ENCODE measurements around the gene PTPRT.

Gene PTPRT

DNA sequence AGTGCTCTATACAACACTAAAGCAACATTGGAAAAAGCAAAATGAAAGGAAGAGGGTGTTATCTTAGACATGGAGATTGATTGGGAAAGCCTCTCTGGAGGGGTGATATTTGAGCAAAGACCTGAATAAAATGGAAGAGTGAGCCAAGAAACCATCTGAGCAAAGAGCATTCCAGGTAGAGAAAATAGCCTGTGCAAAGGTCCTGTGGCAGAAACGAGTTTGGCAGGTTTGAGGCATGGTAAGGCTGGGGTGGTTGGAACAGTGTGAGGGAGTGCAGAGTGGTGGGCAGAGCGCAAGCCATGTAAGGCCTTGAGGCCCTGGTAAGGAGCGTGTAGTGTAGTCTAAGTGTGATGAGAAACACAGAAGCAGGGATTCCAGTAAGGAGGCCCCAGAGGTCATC, 40.0 kb upstream of the PTPRT start:
- Histone ChIP-seq H3K4me3 (ENCODE audit: low read length) (no peak overlapping the region), H3K79me2 (ENCODE audit: low read length) (no peaks in the 10 kb centered on the region), H3K36me3 (replicated peaks; ENCODE audit: insufficient read depth, low read length) (no peaks in the 10 kb centered on the region), H3K9me2 (replicated peaks; ENCODE audit: insufficient read depth, low read length) (no peaks in the 10 kb centered on the region), H3F3A (ENCODE audit: insufficient read depth, low read length) (no peaks in the 10 kb centered on the region), H3K27ac (ENCODE audit: low read length) (no peak overlapping the region), H3K27me3 (replicated peaks; ENCODE audit: insufficient read depth, low read length) (no peaks in the 10 kb centered on the region), H3K4me2 (ENCODE audit: low read depth, low read length) (no peak overlapping the region), H3K4me1 (ENCODE audit: low read length) (no peaks in the 10 kb centered on the region), H4K20me1 (ENCODE audit: insufficient read depth, low read length) (no peaks in the 10 kb centered on the region), H2AFZ (ENCODE audit: low read length) (no peak overlapping the region), H3K9me3 (replicated peaks; ENCODE audit: insufficient read depth, low read length) (no peaks in the 10 kb centered on the region), H3K9ac (ENCODE audit: low read length) (no peak overlapping the region)
- DNase-seq: no peak
- TF ChIP-seq EZH2phosphoT487 (IDR thresholded peaks at IDR 0.05; ENCODE audit: low read length): no peak
- TF ChIP-seq, protein P1, sequence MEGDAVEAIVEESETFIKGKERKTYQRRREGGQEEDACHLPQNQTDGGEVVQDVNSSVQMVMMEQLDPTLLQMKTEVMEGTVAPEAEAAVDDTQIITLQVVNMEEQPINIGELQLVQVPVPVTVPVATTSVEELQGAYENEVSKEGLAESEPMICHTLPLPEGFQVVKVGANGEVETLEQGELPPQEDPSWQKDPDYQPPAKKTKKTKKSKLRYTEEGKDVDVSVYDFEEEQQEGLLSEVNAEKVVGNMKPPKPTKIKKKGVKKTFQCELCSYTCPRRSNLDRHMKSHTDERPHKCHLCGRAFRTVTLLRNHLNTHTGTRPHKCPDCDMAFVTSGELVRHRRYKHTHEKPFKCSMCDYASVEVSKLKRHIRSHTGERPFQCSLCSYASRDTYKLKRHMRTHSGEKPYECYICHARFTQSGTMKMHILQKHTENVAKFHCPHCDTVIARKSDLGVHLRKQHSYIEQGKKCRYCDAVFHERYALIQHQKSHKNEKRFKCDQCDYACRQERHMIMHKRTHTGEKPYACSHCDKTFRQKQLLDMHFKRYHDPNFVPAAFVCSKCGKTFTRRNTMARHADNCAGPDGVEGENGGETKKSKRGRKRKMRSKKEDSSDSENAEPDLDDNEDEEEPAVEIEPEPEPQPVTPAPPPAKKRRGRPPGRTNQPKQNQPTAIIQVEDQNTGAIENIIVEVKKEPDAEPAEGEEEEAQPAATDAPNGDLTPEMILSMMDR (IDR thresholded peaks at IDR 0.05; ENCODE audit: low read length): no peak
- TF ChIP-seq EZH2 (optimal IDR thresholded peaks at IDR 0.05; ENCODE audit: low read depth, low read length): no peak

DNA sequence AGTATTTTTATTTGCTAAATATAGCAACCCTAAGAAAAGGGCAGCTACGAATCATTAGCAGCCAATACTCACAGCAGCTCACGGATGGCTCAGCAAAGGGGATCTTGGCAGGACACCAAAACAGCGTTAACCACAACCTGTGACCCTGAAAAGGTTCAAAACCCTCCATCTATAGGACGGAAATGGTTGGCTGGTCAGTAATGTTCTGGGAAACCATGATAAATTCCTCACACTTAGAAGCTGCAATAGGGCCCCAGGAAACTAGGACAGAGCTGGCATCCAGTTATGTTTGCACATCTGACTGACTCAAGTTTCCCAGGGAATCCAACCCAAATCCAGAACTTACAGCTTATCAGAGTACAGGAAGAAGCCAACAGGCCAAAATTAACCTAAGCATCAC, 30.9 kb upstream of the PTPRT start:
- Histone ChIP-seq H4K20me1 (ENCODE audit: insufficient read depth, low read length) (no peaks in the 10 kb centered on the region), H3F3A (ENCODE audit: insufficient read depth, low read length) (no peaks in the 10 kb centered on the region), H2AFZ (ENCODE audit: low read length) (no peak overlapping the region), H3K4me2 (ENCODE audit: low read depth, low read length) (no peak overlapping the region), H3K4me3 (ENCODE audit: low read length) (no peak overlapping the region), H3K4me1 (ENCODE audit: low read length) (no peaks in the 10 kb centered on the region), H3K9ac (ENCODE audit: low read length) (no peak overlapping the region), H3K36me3 (replicated peaks; ENCODE audit: insufficient read depth, low read length) (no peaks in the 10 kb centered on the region), H3K9me3 (replicated peaks; ENCODE audit: insufficient read depth, low read length) (no peaks in the 10 kb centered on the region), H3K9me2 (replicated peaks; ENCODE audit: insufficient read depth, low read length) (no peaks in the 10 kb centered on the region), H3K27me3 (replicated peaks; ENCODE audit: insufficient read depth, low read length) (no peaks in the 10 kb centered on the region), H3K79me2 (ENCODE audit: low read length) (no peaks in the 10 kb centered on the region), H3K27ac (ENCODE audit: low read length) (no peak overlapping the region)
- no peak for DNase-seq
- TF ChIP-seq EZH2phosphoT487 (IDR thresholded peaks at IDR 0.05; ENCODE audit: low read length): no peak
- TF ChIP-seq EZH2 (optimal IDR thresholded peaks at IDR 0.05; ENCODE audit: low read depth, low read length): no peak

- TF ChIP-seq, protein P1 (IDR thresholded peaks at IDR 0.05; ENCODE audit: low read length): no peak
- TF ChIP-seq EZH2phosphoT487 (IDR thresholded peaks at IDR 0.05; ENCODE audit: low read length) (no peak), EZH2 (optimal IDR thresholded peaks at IDR 0.05; ENCODE audit: low read depth, low read length) (no peak)
- Histone ChIP-seq H3K27ac (ENCODE audit: low read length) (no peak overlapping the region), H3F3A (ENCODE audit: insufficient read depth, low read length) (no peaks in the 10 kb centered on the region), H3K9me3 (replicated peaks; ENCODE audit: insufficient read depth, low read length) (no peaks in the 10 kb centered on the region), H3K4me3 (ENCODE audit: low read length) (no peak overlapping the region), H3K36me3 (replicated peaks; ENCODE audit: insufficient read depth, low read length) (no peaks in the 10 kb centered on the region), H3K4me2 (ENCODE audit: low read depth, low read length) (no peak overlapping the region), H4K20me1 (ENCODE audit: insufficient read depth, low read length) (no peaks in the 10 kb centered on the region), H3K9me2 (replicated peaks; ENCODE audit: insufficient read depth, low read length) (no peaks in the 10 kb centered on the region), H3K9ac (ENCODE audit: low read length) (no peak overlapping the region), H3K27me3 (replicated peaks; ENCODE audit: insufficient read depth, low read length) (no peaks in the 10 kb centered on the region), H3K4me1 (ENCODE audit: low read length) (no peaks in the 10 kb centered on the region), H2AFZ (ENCODE audit: low read length) (no peak overlapping the region), H3K79me2 (ENCODE audit: low read length) (no peaks in the 10 kb centered on the region)
- DNase-seq: no peak
Measured at GRCh38 chr20:43210901-43211300, 21.2 kb upstream of the PTPRT start.

DNA sequence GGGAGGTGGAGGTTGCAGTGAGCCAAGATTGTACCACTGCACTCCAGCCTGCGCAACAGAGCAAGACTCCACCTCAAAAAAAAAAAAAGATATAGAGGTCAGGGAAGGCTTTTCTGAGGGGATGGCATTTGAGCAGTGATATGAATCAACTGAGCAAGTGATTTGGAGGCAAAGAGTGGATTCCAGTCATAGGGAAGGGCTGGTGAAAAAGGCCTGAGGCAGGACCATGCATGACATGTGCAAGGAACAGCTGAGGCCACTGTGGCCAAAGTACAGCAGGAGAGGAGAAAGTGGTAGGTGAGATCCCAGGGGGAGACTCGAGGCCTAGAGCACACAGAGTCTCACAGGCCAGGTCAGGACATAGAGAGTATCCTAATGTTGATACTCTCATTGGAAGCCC, 20.1 kb upstream of the PTPRT start:
- H3K27me3 ChIP-seq (replicated peaks; ENCODE audit: insufficient read depth, low read length): no peaks in the 10 kb centered on the region
- no peaks in the 10 kb centered on the region for H3K9me3 ChIP-seq (replicated peaks; ENCODE audit: insufficient read depth, low read length)
- H3K4me3 ChIP-seq (ENCODE audit: low read length): no peak overlapping the region
- no peaks in the 10 kb centered on the region for H3K79me2 ChIP-seq (ENCODE audit: low read length)
- H3K36me3 ChIP-seq (replicated peaks; ENCODE audit: insufficient read depth, low read length): no peaks in the 10 kb centered on the region
- no peaks in the 10 kb centered on the region for H4K20me1 ChIP-seq (ENCODE audit: insufficient read depth, low read length)
- no peak for DNase-seq
- H3F3A ChIP-seq (ENCODE audit: insufficient read depth, low read length): no peaks in the 10 kb centered on the region
- H3K9ac ChIP-seq (ENCODE audit: low read length): no peak overlapping the region
- TF ChIP-seq EZH2phosphoT487 (IDR thresholded peaks at IDR 0.05; ENCODE audit: low read length) (no peak), EZH2 (optimal IDR thresholded peaks at IDR 0.05; ENCODE audit: low read depth, low read length) (no peak)
- TF ChIP-seq, protein P1 (IDR thresholded peaks at IDR 0.05; ENCODE audit: low read length): no peak
- no peaks in the 10 kb centered on the region for H3K4me1 ChIP-seq (ENCODE audit: low read length)
- H3K4me2 ChIP-seq (ENCODE audit: low read depth, low read length): no peak overlapping the region
- H3K9me2 ChIP-seq (replicated peaks; ENCODE audit: insufficient read depth, low read length): no peaks in the 10 kb centered on the region
- no peak overlapping the region for H3K27ac ChIP-seq (ENCODE audit: low read length)
- no peak overlapping the region for H2AFZ ChIP-seq (ENCODE audit: low read length)

Data from MM.1S (cell line).